CD4-positive, alpha-beta T cell treated with Interleukin-6 at 100 ng/mL for 8 hours (primary cell): Measurements from ENCODE around the gene FAM43A.

Experiments used
- DNase-seq: peaks from one replicate; pipeline ENCODE4 v3.0.0-alpha.2; 2020; ENCODE audit warnings: mixed read lengths, low spot score

The FAM43A gene, protein sequence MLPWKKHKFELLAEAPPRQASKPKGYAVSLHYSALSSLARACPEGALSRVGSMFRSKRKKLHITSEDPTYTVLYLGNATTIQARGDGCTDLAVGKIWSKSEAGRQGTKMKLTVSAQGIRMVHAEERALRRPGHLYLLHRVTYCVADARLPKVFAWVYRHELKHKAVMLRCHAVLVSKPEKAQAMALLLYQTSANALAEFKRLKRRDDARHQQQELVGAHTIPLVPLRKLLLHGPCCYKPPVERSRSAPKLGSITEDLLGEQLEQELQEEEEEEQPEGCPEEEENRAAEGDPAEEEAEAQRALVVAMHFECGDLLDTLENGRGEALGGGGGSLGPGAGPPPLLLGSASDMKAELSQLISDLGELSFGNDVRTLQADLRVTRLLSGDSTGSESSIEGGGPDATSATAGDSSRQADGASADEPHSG

DNA sequence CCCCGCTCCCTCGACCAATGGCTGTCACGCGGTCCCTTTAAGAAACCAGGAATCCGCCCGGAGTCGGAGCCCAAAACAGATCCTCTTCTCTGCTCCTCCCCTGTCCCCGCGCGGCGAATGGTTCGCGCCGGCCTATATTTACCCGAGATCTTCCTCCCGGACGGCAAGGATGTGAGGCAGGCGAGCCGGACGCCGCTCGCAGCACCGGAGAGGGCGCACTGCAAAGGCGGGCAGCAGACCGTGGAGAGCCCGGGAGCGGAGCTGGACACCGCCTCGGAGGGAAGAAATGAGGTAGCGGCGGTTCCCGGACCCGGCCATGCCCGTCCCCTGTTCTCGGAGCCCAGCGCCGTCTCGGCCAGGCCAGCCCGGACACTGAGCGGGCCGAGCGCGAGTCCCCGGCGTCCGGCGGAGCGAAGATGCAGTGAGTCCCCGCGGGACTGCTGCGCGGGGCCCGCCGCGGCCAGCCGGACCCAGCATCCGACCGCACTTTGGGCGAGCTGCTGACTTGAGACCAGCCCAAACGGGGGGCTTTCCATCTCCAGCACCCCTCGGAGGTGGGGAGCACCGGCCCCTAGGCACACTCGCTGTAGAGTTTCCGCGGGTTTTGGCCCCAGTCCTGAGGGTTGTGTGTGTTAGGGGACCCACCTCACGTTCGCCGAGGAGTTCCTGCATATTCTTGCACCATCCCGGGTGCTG is at the start of gene FAM43A:
Gene FAM43A, plus strand, starts transcription at position 166 of the 696 bp plus-strand sequence. CDS start 944 bp downstream, outside the sequence.
- DNase-seq = peak; percentile 74

DNA sequence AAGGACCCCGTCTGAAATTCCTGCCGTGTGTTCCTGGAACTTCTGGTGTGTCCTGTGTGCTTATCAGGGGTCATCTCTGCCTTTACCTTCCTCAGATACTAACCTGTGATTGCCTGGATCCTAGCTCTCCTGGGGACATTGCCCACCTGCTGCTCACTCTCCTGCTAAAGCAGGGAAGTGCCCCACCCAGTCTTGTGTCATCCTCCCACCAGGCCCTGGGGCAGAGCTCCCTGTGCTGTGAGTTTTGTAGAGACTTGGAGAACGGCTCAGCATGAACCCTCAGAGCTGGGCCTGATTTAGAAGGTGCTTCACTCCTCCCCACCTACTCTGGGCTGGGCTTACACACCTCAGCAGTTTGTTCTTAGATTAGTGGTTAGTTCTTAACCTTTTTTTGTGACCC is 48.6 kb upstream of the FAM43A start:
- DNase-seq = no peak

DNA sequence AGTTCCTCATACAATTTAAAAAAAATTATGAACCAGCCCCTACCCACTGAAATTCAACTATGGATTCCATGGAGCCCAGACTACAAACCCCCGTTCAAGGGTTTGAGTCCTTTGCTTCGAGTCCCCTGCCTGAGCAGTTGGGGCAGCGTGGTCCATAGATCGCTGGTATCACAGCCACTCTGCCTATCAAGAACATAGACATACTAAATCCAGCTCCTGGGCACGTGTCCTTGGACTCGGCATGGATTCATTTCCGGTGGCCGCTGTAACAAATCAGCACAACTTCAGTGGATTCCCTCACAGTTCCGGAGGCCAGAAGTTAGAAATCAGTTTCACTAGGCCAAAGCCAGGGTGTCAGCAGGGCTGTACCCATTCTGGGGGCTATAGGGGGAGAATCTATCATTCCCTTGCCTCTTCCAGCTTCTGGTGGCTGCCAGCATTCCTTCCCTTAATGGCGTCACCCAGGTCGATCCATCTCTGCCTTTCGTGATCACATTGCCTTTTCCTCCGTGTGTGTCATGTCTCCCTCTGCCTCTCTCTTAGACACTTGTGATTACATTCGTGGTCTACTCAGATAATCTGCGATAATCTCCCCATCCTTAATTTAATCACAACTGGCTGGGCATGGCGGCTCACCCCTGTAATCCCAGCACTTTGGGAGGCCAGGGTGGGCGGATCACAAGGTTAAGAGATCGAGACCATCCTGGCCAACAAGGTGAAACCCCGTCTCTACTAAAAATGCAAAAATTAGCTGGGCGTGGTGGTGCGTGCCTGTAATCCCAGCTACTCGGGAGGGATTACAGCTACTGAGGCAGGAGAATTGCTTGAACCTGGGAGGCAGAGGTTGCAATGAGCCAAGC is 47.9 kb upstream of the FAM43A start:
- no peak for DNase-seq

DNA sequence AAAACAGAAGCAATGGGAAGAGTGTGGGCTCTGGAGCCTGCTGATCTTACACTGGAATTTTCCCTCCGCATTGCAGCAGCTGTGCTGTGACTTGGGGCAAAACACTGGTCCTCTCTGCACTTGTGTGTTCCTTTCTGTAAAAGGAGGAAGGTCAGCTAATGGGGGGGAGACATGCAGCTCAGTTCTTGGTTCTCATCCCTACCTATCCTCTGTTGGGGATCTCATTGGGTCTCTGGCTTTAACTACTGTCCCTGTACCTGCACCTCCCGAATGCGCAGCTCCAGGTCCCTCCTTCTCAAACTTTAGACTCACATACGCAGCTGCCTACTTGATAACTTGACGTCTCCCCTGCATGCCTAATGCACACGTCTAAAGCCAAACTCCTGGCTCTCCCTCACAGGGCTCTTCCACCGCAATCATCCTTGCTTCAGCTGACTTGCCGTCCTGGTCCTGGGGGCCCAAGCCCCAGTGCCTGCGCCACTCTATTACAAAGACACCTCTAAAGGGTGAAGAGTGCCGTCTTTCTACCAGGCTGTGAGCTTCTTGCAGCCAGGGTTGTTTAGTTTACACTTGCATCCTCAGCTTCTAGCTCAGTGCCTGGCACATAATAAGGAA is 46.6 kb upstream of the FAM43A start:
- no peak for DNase-seq

DNA sequence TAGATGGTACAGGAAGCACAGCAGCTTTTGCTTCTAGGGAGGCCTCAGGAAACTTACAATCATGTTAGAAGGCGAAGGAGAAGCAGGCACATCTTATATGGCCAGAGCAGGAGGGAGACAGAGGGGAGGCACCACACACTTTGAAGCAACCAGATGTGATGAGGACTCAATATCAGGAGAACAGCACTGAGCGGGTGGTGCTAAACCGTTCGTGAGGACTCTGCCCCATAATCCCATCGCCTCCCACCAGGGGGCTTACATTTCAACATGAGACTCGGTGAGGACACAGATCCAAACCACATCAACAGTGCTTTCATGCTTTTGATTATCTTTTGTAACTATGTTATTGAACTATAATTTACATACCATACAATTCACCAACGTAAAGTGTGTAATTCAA is 44.9 kb upstream of the FAM43A start:
- DNase-seq = peak; percentile 19

DNA sequence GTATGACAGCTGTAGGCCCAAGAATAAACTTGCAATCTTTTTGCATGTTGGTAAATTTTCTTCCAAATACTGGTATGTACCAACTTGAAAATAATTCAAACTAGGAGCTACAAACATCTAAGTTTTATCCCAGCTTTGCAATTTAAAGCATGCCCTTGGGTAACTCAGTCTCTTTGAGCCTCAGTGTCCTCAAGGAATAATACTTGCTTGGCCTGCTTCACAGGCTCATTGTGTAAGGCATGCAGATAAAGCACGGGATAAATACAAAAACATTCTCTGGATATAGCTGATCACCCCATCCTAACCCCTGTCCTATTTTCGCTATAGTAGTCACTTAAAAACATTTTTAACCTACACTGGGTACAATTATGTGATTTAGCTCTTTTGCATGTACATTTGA is 42.9 kb upstream of the FAM43A start:
- no peak for DNase-seq

DNA sequence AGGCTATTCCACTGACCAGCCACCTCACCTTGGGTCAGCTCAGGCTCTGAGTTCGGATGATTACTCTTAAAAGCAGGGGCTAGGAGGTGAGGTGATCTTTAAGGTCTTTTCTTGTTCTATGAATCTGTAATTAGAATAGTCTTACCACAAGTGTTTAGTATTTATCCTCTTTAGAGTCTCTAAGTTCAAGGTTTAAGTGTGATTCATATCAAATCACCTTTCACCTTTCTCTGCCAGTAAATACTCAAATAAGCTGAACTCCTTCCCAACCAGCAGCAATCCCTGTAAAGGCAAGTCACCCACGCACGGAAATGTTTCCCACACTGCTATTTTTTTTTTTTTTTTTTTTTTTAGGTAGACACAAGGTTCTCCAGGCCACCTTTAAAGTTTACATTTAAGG is 37.9 kb upstream of the FAM43A start:
- no peak for DNase-seq

DNA sequence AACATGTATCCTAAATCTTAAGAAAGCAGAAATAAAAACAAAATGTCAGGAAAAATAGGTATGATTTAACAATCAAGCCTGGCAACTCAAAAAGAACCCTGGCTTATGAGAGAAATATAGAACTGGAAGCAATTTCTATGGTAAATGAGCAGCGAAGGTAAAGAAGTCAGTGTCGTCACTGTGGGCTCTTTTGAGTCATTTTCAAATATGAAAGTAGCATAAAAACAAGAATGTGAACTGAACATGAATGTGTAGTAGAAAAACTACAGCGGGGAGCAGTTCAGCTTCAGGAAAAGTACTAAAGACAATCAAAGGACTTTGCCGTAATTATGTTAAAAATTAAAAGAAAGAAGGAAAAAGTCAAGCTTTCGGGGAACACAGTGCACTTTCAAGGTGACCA is 31.2 kb upstream of the FAM43A start:
- DNase-seq = no peak

DNA sequence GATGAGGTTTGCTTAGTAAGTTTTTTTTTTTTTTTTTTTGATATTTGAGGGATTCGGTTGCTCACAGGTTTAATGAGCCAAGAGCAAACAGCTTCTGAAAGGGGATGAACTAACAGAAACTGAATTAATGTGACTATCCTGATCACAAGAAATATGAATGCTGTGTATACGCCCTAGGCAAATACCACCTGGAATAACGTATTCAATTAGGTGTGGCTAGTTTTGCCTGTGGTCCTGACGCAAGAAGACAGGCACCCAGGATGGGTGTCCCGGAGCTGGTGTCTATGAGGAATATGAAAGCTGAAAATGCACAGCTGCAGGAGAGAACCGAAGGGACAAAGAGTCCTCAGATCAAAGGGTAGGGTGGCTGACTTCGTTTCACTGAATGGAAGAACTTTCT is 28.2 kb upstream of the FAM43A start:
- no peak for DNase-seq

DNA sequence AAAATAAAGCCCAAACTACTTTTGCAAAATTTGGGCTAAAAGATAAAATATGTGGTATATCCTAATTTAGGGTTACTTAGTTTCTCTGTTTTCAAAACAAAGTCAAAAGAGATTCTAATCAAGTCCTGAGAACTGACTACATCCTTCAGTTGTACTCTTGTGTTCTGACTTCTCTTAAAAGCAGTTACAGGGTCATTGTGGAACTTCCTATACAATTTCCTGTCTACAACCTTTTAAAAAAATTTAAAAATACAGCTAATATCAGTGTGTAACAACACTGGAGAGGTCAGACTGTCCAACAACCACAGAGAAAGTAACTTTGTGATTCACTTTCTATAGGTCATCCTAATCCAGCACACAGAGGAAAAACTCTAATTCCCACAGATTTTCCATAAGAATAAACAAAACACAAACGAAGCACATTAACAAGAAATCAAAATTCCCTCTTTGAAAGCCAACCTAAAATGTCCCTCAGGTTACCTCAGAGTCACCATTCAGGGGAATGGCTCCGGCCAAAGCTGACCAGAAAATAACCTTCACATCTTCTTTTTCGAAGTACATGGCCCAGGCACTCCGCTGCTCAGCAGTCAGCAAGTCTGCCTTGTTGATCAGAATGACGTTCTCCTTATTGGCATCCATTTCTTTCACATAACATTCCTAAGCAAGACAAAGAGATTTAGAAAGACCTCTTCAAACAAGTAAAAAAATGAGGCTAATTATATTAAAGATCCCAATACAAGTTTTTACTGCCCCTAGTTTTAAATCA is 27.0 kb upstream of the FAM43A start:
- DNase-seq = no peak

DNA sequence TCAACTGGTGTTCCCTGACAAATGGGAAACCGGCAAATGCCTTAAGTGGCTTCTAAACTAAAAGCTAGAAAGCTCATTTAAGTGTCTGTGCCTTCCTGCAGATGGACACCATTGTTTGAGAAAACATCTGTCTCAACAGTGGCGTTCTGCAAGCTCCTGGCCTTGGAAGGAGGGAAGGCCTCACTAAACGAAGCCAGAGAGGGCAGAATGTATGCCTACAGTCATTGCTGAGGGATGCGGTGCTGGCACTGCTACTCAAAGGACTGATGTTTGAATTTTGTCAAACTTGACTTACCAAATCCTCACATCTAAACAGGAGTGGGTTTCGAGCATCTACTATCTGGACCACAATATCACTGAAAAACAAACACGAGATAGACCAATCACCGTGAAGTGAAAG is 25.9 kb upstream of the FAM43A start:
- DNase-seq = no peak

DNA sequence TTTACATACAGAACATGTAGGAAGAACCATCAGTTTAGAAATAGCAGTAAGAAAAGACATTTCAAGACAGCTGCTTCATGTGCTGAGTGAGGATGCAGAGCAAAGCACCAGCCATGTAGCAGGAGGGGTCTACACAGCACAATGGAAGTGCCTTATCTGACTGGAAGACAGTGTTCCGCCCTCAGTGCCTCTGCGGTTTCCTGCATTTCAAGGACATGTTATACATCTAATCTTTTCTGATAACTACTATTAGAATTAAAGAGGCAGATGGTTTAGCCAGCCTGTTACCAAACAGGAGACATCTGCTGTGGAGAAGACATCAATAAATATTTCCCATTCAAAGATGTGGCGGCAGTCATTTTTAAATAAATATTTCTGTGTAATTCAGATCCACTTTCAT is 24.3 kb upstream of the FAM43A start:
- no peak for DNase-seq

DNA sequence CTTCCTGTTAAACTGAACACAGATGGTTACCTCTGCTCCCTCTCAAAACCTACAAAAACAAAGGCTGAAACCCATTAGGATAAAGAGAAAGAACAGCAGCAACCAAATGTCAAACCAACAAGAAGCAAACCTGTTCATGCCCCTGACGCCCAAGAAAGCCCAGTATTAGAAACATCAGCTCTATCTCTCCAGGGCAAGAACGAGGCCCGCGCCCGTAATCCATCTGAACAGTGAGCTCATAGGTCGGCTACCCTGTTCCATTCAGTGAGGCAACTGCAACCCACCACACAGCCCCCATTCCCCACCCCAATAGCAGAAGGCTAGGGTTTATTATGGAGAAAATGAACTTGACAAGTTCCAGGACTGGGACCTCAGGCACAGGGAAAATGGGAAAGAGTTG is 23.7 kb upstream of the FAM43A start:
- DNase-seq = no peak

DNA sequence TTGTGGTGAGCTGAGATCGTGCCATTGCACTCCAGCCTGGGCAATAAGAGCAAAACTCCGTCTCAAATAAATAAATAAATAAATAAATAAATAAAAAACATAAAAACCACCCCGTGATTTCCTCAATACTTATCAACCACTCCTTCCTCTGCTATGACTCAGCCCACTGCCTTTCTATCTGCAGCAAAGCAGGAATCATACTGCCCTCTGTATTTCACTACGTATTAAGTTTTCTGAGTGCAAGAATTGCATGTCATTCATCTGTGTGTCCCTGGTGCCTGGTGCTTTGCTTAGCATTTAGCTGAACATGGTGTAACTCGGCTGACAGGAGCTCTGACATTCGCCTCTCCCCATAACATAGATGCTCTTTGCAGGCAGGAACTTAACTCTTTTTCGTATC is 20.8 kb upstream of the FAM43A start:
- DNase-seq = no peak

DNA sequence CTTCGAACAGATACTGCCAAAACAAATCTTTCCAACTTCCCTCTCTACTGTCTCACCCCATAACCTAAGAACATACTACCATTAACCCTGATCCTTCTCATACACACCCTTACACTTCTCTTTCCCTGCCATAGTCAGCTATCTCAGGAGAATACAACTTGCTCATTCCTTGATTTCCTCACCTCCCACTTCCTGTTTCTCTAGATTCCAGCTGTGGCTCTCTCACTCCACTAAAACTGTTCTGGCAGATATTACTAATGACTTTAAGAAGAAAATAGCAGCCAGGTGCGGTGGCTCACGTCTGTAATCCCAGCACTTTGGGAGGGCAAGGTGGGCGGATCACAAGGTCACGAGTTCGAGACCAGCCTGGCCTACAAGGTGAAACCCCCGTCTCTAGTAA is 18.3 kb upstream of the FAM43A start:
- no peak for DNase-seq

DNA sequence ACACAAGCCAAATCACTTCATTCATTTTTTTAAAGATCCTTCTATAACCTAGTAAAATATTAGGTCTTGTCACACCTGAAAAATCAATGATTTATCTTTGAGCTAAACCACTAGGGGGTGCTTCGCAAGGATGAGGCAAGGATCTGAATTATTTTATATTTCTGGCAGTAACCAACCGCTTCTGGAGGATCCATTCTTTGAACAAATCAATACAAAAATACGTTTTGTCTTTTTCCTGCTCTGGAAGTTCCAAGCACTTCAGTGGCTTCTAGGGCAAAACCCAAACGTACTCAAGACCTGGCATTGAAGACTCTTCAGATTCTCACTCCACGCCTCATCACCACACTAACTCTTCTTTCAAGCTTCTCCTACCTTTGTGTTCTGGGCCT is 14.2 kb upstream of the FAM43A start:
- peak; percentile 45 for DNase-seq

DNA sequence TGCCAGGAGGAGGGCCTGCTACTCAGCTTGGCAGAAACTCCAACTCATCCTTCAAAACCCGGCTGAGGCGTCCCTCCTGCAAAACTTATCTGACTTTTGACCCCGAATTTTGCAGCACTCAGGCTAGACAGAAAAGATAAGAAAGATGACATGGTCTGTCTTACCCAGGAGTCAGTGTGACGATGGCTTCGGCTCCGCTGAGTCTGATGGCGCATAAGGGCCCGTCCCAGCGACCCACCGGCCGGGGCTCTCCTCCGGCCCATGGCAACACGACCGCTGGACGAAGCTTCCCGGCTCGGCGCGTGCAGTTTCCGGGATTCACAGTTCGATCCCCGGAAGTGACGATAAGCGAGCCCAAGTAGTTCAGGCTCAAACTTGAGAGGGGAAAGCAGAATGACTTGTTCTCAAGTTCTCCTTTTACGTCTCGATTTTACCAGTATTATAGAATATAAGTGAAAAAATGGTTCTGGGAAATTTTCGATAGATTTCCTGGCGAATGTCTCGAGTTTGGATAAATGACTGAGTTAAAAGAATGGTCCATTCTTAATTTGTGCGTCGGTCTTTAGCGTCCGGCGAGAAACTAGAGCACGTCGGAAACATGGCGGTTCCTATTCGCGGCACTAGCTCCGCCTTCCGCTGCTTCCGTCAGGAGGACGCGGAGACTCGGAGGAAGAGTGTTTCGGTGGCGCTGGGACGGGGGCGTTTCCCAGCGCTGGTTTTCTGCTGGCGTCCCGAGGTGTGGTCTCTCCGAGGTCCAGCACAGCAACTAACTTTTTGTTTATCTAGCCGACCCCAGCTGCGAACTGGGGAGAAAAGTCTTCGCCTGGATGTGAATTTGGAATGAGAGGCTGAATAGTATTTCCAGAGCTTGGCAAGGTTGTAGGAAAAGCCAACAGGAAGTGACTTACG is 13.5 kb upstream of the FAM43A start, which contains the start of gene LSG1:
Gene LSG1, minus strand, starts transcription at position 292 of the 909 bp plus-strand sequence. Its CDS starts 29 bp downstream, at position 263.
- DNase-seq = peak; percentile 87

DNA sequence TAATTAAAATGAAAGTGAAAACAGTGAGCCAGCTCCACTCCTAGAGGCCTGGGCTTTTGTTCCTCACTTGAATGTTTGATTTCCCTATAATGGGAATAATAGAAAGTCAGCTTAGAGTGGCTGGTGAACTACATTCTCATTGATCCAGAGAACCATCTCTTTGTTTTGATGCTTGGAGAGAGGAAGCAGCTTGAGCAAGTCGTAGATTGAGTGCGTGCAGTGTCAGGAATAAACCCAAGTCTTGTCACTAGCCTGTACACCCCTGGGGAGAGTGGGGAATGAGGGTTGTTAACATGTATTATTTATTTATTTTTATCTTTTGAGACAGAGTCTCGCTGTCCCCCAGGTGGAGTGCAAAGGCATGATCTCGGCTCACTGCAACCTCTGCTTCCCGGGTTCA is 12.8 kb upstream of the FAM43A start:
- DNase-seq = no peak

DNA sequence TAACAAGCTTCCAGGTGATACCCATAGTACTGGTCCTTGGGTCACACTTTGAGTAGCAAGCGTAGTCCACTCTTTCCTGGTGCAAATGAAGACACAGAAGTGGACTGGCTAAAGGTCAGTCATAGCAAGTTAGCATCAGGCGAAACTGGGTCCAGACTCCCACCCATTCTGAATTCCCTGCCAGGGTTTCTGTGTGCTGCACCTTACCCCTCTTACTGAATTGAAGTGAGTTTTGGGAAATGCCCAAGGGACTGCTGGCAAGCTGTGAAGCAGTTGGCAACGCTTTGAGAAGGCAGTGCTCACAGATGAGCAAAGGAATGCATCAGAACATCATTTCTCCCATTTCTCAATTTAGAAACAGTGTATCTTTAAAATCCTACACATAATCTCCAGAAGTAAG is 11.9 kb upstream of the FAM43A start:
- no peak for DNase-seq

DNA sequence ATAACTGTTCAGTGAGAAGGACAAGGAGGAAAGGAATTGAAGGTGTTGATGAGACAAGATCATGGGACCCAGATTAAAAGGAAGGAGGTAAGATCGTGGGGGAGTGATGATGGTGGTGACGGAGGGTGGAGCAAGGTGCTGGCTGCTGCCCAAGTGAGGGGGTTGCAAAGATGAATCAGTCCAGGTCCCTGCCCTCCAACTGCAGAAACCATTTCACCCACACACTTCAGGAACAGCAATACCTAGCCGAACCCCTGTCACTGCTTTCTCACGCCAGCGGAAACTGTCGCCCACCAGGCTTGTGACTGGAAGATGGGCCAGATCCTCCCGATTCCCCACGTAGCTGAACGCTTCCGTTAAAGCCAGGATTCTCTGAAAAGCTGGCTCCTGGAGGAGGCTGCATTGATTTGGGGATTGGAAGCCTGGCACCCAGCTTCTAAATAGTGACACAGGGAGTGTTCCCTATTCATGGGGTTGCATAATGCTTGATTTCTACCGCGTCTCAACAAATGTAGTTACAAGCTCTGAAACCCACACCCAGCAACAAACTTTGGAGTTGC is 10.5 kb upstream of the FAM43A start:
- no peak for DNase-seq
